SK-N-SH treated with all-trans-retinoic acid at 6 μM for 48 hours (cell line): ENCODE results near the gene LRRC17.

ENCODE experiments used
- ARNTL ChIP-seq: fragments of 450-650 bp; formaldehyde crosslinking; IDR thresholded peaks from 2 replicates; pipeline ENCODE4 v1.5.0; 2020; ENCODE audit warnings: low read depth, mild to moderate bottlenecking, moderate library complexity, borderline replicate concordance
- BACH2 ChIP-seq: fragments of 250-450 bp; sonication (Bioruptor Pico); IDR thresholded peaks from 2 replicates; pipeline ENCODE4 v1.9.0; 2021; ENCODE audit warnings: mild to moderate bottlenecking, borderline replicate concordance
- CSDC2 ChIP-seq: fragments of 250-450 bp; sonication (Bioruptor Pico); IDR thresholded peaks from 2 replicates; pipeline ENCODE4 v1.5.0; 2020; ENCODE audit warnings: mild to moderate bottlenecking, moderate library complexity
- GLIS3 ChIP-seq: fragments of 250-450 bp; sonication (Bioruptor Pico); IDR thresholded peaks from 2 replicates; pipeline ENCODE4 v1.5.0; 2020; ENCODE audit warnings: mild to moderate bottlenecking, moderate library complexity
- PPARA ChIP-seq: fragments of 250-450 bp; sonication (Bioruptor Pico); IDR thresholded peaks from 2 replicates; pipeline ENCODE4 v1.5.0; 2020; ENCODE audit warnings: mild to moderate bottlenecking, borderline replicate concordance
- RARB ChIP-seq: fragments of 250-450 bp; sonication (Bioruptor Pico); IDR thresholded peaks from 2 replicates; pipeline ENCODE4 v1.8.0; 2021; ENCODE audit warnings: mild to moderate bottlenecking, moderate library complexity
- TCF4 ChIP-seq: fragments of 250-450 bp; sonication (Bioruptor Pico); IDR thresholded peaks from 2 replicates; pipeline ENCODE4 v1.8.0; 2021; ENCODE audit warnings: mild to moderate bottlenecking, moderate library complexity, borderline replicate concordance
- ZC3H10 ChIP-seq: fragments of 250-450 bp; sonication (Bioruptor Pico); IDR thresholded peaks from 2 replicates; pipeline ENCODE4 v1.5.1; 2021; ENCODE audit warnings: mild to moderate bottlenecking, moderate library complexity
- ZFP30 ChIP-seq: fragments of 450-650 bp; formaldehyde crosslinking; IDR thresholded peaks from 2 replicates; pipeline ENCODE4 v1.5.0; 2022; ENCODE audit warnings: mild to moderate bottlenecking, moderate library complexity
- ZNF70 ChIP-seq: fragments of 450-650 bp; formaldehyde crosslinking; IDR thresholded peaks from 2 replicates; pipeline ENCODE4 v1.5.0; 2020; ENCODE audit warnings: mild to moderate bottlenecking, moderate library complexity
- TF ChIP-seq, protein P1 (sequence below): fragments of 250-450 bp; sonication (Bioruptor Pico); IDR thresholded peaks from 2 replicates; pipeline ENCODE4 v1.8.0; 2020; ENCODE audit warnings: mild to moderate bottlenecking, moderate library complexity, borderline replicate concordance
- TF ChIP-seq, protein P2 (sequence below): fragments of 250-450 bp; sonication (Bioruptor Pico); IDR thresholded peaks from 2 replicates; pipeline ENCODE4 v1.5.1; 2020; ENCODE audit warnings: low read depth, mild to moderate bottlenecking, moderate library complexity

DNA sequence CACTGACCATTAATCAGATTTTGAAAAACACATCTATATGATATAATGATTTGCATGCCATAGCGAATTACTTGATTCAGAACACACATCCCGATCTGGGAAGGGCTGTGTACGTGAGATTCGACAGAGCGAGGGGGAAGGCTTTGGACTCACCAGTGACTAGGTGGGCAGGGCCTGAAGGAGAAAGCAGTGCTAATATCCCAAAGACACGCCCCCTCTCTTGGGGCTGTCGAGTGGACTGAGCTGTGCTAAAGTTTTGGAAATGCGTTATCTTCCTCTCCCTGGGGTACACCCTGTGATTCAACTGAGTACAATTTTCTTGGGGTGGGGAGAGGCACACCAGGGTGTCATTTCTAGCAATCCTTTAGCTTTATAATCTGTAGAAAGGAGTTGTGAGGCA lies 1.8 kb downstream of the LRRC17 start:
- TF ChIP-seq ZFP30 (CRISPR knock-in tag) (no peak), ZNF70 (CRISPR knock-in tag) (no peak), TCF4 (no peak), RARB (CRISPR knock-in tag) (no peak), ZC3H10 (no peak), PPARA (CRISPR knock-in tag) (no peak), GLIS3 (CRISPR knock-in tag) (no peak), CSDC2 (CRISPR knock-in tag) (no peak), ARNTL (CRISPR knock-in tag) (no peak), BACH2 (CRISPR knock-in tag) (no peak)
- TF ChIP-seq, protein P1, sequence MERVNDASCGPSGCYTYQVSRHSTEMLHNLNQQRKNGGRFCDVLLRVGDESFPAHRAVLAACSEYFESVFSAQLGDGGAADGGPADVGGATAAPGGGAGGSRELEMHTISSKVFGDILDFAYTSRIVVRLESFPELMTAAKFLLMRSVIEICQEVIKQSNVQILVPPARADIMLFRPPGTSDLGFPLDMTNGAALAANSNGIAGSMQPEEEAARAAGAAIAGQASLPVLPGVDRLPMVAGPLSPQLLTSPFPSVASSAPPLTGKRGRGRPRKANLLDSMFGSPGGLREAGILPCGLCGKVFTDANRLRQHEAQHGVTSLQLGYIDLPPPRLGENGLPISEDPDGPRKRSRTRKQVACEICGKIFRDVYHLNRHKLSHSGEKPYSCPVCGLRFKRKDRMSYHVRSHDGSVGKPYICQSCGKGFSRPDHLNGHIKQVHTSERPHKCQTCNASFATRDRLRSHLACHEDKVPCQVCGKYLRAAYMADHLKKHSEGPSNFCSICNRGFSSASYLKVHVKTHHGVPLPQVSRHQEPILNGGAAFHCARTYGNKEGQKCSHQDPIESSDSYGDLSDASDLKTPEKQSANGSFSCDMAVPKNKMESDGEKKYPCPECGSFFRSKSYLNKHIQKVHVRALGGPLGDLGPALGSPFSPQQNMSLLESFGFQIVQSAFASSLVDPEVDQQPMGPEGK (CRISPR knock-in tag), result no peak
- TF ChIP-seq, protein P2, sequence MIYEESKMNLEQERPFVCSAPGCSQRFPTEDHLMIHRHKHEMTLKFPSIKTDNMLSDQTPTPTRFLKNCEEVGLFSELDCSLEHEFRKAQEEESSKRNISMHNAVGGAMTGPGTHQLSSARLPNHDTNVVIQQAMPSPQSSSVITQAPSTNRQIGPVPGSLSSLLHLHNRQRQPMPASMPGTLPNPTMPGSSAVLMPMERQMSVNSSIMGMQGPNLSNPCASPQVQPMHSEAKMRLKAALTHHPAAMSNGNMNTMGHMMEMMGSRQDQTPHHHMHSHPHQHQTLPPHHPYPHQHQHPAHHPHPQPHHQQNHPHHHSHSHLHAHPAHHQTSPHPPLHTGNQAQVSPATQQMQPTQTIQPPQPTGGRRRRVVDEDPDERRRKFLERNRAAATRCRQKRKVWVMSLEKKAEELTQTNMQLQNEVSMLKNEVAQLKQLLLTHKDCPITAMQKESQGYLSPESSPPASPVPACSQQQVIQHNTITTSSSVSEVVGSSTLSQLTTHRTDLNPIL, result no peak
